GM18517 (cell line): ENCODE data around the gene SPTBN5.

ENCODE experiments used
- ATAC-seq: cut with Tn5 transposase; IDR thresholded peaks from one replicate; pipeline ENCODE4 v1.9.1; 2021; ENCODE audit warnings: mild to moderate bottlenecking, moderate library complexity; ENCODE audit not compliant: unreplicated experiment

SPTBN5 gene

DNA sequence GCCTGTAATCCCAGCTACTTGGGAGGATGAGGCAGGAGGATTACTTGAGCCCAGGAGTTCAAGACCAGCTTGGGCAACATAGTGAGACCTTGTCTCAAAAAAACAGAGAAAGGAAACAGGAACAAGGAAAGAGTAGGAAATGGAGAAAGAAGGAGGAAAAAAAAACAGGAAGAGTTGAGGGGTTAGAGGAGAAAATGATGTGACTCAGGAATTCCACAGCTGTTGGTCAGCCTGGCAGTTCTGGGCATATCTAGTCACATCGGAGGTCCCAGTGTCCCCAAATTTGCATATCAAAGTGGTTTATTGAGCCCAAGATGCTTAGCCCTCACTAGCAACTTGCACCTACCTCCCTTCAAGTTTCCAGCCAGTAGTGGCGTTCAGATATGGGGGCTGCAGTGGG, 84.7 kb downstream of the SPTBN5 start:
- no peak for ATAC-seq

DNA sequence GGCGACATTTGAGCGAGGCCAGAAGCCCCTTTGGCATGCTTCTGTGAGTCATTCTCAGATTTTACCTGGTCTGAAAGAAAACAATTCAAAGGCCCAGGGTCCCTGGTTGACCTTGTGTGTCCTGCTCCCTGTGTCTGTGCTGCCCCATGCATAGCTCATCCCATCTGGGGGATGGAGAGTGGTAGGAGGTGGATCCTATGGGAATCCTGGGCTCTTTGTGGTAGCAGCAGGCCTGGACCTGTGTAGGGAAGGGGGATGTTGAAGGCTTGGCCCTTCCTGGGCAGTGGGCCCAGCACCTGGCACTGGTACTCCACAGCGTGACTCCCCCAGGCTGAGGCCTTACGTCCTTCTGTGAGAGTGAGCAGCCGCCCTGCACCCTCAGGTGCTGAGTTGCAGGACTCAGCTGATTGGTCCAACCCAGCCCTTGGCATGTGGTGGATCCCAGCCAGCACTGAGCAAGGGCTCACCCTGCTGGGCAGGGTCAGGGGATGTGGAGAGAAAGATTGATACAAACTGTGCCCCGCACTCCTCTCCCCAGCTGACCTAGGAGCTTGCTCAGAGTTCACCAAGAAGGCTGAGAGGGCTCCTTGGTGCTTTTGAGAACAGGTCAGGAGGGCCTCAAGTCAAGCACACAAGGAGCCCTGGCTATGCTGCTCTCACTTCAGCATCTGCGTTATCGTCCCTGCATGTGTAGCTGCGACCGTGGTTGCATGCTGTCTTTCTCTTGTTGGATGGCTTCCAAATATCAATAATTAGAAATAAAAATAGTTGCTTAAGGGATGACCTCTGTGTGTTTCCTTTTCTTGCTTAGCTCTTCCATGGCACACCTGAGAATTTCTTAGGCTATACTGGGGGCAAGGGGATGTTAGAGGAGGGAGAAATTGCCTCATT, 87.3 kb downstream of the SPTBN5 start:
- no peak for ATAC-seq

- no peak for ATAC-seq
These were observed 88.1 kb downstream of the SPTBN5 start for GRCh38 chr15:41805711-41806110.

DNA sequence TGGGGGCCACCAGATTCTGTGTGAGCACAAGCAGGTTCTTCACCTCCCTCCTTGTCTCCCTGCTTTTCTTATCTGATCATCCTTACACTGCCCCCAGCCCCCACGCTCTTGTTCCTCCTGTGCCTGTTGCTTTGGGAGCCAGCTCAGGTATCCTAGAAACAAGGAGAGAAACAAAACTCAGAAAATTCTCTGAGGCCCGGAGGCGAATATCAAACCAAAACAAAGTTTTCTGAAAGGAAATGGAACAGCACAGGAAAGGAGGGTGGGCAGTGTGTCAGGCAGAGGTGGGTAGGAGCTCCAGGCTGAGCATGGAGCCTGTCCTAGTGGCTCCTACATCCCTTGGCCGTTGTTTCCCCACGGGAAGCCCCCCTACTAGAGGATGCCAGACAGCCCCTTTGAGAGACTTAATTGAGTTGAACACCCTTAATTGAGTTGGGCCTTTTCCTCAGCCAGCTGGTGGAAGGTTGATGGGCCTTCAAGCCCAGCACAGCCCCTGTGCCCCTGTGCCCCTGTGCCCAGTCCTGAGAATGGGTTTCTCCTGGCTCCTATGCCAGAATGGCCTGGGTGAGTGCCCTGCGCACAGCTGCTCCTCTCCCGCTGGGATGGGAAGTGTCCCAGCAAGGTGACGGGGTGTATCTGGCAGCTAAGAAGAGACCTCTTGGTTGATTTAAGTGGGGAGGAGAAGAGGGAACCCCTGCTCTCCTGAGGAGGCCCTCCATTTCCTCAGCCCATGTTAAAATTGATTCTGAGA, 88.8 kb downstream of the SPTBN5 start:
- ATAC-seq: no peak

- ATAC-seq: no peak
These were observed 89.5 kb downstream of the SPTBN5 start for GRCh38 chr15:41804361-41804760.

DNA sequence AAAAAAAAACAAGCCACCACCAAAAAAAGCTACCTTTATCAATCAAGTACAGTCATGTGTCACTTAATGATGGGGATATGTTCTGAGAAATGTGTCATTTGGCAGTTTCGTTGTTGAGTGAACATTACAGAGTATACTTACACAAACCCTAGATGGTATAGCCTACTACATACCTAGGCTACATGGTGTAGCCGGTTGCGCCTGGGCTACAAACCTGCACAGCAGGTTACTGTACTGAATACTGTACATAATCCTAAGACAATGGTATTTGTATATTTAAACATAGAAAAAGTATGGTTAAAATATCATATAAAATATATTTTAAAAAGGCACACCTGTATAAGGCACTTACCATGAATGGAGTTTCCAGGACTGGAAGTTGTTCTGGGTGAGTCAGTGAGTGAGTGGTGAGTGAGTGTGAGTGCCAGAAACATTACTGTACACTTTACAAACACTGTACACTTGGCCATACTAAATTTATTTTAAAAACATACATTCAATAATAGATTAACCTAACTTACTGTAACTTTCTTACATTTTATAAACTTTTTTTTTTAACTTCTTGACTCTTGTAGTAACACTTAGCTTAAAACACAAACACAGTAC, 91.9 kb downstream of the SPTBN5 start:
- ATAC-seq: no peak

- ATAC-seq: no peak
These were observed 92.7 kb downstream of the SPTBN5 start for GRCh38 chr15:41801185-41801584.

- no peak for ATAC-seq
These were observed 94.4 kb downstream of the SPTBN5 start for GRCh38 chr15:41799488-41799805.

GRCh38 chr15:41798607-41799487, 95.0 kb downstream of the SPTBN5 start:
- ATAC-seq: no peak
